Uterus (tissue), 4 donors: ENCODE results near the gene GPR78. TPM values are rescaled to one million over a fixed set of nuclear protein-coding genes. Genes with fewer than 3 reads are reported as not detected.
"Not testable (repeated sequence)": the region's sequence is repeated elsewhere in the genome, so short reads cannot be mapped to it uniquely, and the experiment has no call there.

Experiments used
- DNase-seq, 2 donors: peaks; one replicate each; pipeline ENCODE4 v3.0.0-alpha.2; 2019 to 2020
- H3K27ac ChIP-seq, 2 donors: fragments of 200-600 bp; sonication (generic); 1 replicate in 1 of 2; 2 replicates in 1 of 2; pipeline ENCODE4 v1.5.1; 2016 to 2018
- H3K27me3 ChIP-seq, 2 donors: fragments of 200-600 bp; sonication (generic); one replicate each; pipeline ENCODE4 v1.5.1; 2018 to 2019; ENCODE audit warnings: control low read depth in 1 of 2
- H3K36me3 ChIP-seq, 2 donors: fragments of 200-600 bp; sonication (generic); one replicate each; pipeline ENCODE4 v1.5.1; 2019; ENCODE audit warnings: control low read depth in 1 of 2
- H3K4me1 ChIP-seq, 2 donors: fragments of 200-600 bp; sonication (generic); one replicate each; pipeline ENCODE4 v1.5.1; 2018 to 2019; ENCODE audit warnings: control low read depth in 1 of 2
- H3K4me3 ChIP-seq, 2 donors: fragments of 200-600 bp; sonication (generic); 1 replicate in 1 of 2; 2 replicates in 1 of 2; pipeline ENCODE4 v1.5.1; 2018 to 2019; ENCODE audit warnings: mild to moderate bottlenecking in 1 of 2
- H3K9me3 ChIP-seq, 2 donors: fragments of 200-600 bp; sonication (generic); one replicate each; pipeline ENCODE4 v1.5.1; 2019; ENCODE audit warnings: control low read depth in 1 of 2
- POLR2A ChIP-seq, 2 donors: fragments of 450-650 bp; IDR thresholded peaks; one replicate each; pipeline ENCODE4 v1.6.1; 2016; ENCODE audit warnings: antibody characterized with exemption in 2 of 2, mild to moderate bottlenecking in 1 of 2, moderate library complexity in 1 of 2
- intact Hi-C: fragments of 100-400 bp; cut with DNase I; formaldehyde crosslinking; loops from one replicate; pipeline ENCODE4 v1.15.1; 2023; ENCODE audit warnings: low total_unique reads
- total RNA-seq, 4 donors: library from RNA; depleted of rRNA in 3 of 4; stranded (reverse); fragments of >200 nt in 3 of 4; gene quantifications; one replicate each; pipeline versions ENCODE4 v1.1.0 to v1.2.4, GENCODE V29; 2014 to 2023
- TF ChIP-seq, protein P1 (sequence below), 4 experiments: fragments of 200-600 bp in 2 of 4; fragments of 450-650 bp in 2 of 4; sonication (generic) in 2 of 4; IDR thresholded peaks; one replicate each; pipeline ENCODE4 v1.5.1; 2016 to 2019; ENCODE audit warnings: antibody characterized with exemption in 4 of 4, mild to moderate bottlenecking in 2 of 4, moderate library complexity in 1 of 4
- donor health status: DM: yes; HTN: yes; CAD: no.

Gene GPR78
- total RNA-seq, 4 donors from 2014 or later = 0.43 to 2.1 TPM; not detected in 2

DNA sequence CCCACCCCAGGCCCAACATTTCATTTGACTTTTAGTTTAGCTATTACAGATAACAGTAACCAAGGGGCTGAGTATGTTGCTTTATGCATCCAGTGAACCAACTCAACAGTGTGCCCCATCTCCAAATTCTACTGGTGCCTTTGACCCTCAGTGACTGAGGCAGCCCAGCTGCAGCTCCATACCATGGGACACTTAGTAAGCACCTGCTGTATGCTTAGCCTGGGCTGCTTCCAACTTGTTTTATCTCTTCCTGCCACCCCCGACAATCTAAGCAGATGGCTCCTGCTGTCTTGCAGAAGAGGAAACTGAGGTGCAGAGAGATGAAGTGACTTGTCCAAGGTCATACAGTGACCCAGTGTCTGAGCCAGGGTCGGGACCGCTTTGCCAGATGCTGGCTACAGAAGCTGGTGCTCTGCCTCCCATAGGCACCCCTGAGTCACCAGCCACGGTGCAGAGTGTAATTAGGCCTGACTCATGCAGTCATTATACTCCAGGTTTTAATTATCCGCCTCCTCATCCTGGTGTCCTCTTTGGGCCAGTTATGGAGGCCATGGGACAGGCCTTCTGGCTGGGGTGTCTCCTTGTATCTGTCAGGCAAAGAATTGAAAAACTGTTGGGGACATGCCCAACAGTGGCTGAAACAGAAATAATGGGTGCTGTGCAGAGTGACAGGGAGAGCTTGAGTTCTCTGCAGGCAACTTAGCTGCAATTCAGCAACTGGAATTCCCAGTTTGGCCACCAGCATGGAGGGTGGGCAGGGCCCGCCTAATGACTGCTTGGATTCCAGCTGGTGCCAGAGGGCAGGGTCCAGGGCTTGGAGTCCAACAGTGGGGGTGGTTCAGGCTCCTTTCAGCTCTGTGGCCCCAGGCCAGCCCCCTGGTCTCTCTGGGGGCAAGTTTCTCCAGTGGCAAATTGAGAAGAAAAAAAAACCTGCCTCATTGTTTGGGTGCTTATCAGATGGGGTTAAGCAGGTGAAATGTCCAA is 8.2 kb upstream of the GPR78 start:
- no peak overlapping the region for H3K4me3 ChIP-seq

DNA sequence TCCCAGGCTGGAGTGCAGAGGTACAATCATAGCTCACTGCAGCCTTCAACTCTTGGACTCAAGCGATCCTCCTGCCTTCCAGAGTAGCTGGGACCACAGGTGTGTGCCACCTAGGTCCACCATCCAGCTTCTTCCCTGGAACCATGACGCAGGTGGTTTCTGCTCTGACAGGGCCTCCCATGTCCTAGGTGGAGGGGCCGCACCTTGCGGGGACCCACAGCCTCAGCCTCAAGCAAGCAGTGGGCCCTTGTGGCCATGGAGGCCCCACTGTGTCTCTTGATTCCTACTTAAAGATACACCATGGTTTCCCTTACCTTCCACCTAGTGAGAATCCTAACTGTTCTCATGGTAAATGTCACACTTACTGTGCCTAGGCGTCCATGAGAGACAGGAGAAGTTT is 6.9 kb upstream of the GPR78 start:
- Histone ChIP-seq H3K9me3 (no peaks in the 10 kb centered on the region), H3K27ac (no peak overlapping the region), H3K4me3 (no peak overlapping the region), H3K27me3 (no peaks in the 10 kb centered on the region), H3K4me1 (no peaks in the 10 kb centered on the region), H3K36me3 (no peaks in the 10 kb centered on the region)
- intact Hi-C loops = no loop called here
- TF ChIP-seq, protein P1, sequence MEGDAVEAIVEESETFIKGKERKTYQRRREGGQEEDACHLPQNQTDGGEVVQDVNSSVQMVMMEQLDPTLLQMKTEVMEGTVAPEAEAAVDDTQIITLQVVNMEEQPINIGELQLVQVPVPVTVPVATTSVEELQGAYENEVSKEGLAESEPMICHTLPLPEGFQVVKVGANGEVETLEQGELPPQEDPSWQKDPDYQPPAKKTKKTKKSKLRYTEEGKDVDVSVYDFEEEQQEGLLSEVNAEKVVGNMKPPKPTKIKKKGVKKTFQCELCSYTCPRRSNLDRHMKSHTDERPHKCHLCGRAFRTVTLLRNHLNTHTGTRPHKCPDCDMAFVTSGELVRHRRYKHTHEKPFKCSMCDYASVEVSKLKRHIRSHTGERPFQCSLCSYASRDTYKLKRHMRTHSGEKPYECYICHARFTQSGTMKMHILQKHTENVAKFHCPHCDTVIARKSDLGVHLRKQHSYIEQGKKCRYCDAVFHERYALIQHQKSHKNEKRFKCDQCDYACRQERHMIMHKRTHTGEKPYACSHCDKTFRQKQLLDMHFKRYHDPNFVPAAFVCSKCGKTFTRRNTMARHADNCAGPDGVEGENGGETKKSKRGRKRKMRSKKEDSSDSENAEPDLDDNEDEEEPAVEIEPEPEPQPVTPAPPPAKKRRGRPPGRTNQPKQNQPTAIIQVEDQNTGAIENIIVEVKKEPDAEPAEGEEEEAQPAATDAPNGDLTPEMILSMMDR (IDR thresholded peaks at IDR 0.05) = no peak
- no peak for TF ChIP-seq POLR2A (IDR thresholded peaks at IDR 0.05)
- DNase-seq = no peak

More for the DNA sequence above, 8.2 kb upstream of the GPR78 start:
- H3K9me3 ChIP-seq = no peaks in the 10 kb centered on the region
- no peak overlapping the region for H3K27ac ChIP-seq
- no peak for DNase-seq
- H3K36me3 ChIP-seq = no peaks in the 10 kb centered on the region
- no peaks in the 10 kb centered on the region for H3K27me3 ChIP-seq
- intact Hi-C loops = no loop called here
- no peaks in the 10 kb centered on the region for H3K4me1 ChIP-seq
- TF ChIP-seq, protein P1 (IDR thresholded peaks at IDR 0.05) = no peak
- TF ChIP-seq POLR2A (IDR thresholded peaks at IDR 0.05) = no peak

DNA sequence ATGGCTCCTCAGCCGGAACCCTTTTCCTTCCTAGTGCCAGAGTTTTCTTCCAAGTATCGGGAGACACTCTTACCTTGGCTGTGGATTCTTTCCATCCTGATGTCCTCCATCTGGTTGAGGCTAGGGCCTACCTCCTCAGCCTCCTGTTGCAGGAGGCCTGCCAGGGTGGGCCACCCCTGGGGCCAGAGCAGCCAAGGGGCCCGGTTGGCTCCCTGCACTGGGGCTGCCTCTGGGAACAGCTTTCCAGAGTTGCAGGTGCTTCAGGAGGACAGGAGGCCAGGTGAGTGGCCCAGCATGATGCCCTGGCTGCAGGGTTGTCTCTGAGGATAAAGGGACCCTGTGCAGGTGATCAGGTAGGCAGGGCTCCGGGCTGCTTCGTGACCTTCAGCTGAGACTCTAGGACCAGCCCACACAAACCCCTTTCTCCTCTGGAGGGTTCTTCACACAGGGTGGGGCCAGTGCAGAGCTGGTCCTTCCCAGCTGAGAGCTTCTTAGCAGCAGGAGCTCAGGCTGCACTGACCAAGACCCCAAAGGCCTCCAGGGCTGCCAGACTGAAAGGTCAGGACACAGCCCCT is 5.3 kb upstream of the GPR78 start:
- no peaks in the 10 kb centered on the region for H3K27me3 ChIP-seq
- H3K27ac ChIP-seq = no peak overlapping the region
- no peaks in the 10 kb centered on the region for H3K4me1 ChIP-seq
- no peak overlapping the region for H3K4me3 ChIP-seq
- no peaks in the 10 kb centered on the region for H3K9me3 ChIP-seq
- TF ChIP-seq, protein P1 (IDR thresholded peaks at IDR 0.05) = no peak
- TF ChIP-seq POLR2A (IDR thresholded peaks at IDR 0.05) = no peak
- no peaks in the 10 kb centered on the region for H3K36me3 ChIP-seq
- intact Hi-C loops = no loop called here
- no peak for DNase-seq

DNA sequence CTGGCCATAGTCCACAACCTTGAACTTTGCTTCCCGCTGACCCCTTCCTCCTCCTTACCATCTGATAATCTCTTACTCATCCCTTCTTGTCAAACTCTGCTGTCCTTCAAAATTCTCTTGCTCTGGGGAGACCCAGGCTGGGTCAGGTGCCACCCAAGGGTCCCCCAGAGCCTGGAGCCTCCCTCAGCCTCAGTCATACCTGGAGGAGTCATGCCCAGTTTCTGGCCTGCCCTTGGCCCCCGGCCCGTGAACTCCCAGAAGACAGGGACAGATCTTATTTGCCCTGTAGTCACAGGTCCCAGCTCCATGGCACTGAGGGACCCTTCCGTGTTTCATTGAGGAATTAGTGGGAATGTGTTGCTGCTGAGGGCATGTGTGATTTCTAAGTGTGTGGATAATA is 4.7 kb upstream of the GPR78 start:
- Histone ChIP-seq H3K9me3 (no peaks in the 10 kb centered on the region), H3K27ac (no peak overlapping the region), H3K36me3 (no peaks in the 10 kb centered on the region), H3K4me1 (no peaks in the 10 kb centered on the region), H3K4me3 (no peak overlapping the region), H3K27me3 (no peaks in the 10 kb centered on the region)
- TF ChIP-seq POLR2A (IDR thresholded peaks at IDR 0.05) = no peak
- TF ChIP-seq, protein P1 (IDR thresholded peaks at IDR 0.05) = no peak
- no peak for DNase-seq
- intact Hi-C loops = no loop called here

DNA sequence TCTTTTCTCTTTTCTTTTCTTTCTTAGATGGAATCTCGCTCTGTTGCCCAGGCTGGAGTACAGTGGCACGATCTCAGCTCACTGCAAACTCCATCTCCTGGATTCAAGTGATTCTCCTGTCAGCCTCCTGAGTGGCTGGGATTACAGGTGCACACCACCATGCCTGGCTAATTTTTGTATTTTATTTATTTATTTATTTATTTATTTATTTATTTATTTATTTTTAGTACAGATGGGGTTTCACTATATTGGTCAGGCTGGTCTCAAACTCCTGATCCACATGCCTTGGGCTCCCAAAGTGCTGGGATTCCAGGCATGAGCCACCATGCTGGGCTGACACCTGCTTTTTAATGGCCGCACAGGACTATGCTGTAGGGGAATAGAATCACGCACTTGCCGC is 3.6 kb upstream of the GPR78 start:
- H3K27me3 ChIP-seq, DNase-seq, intact Hi-C loops, H3K4me1 ChIP-seq, H3K27ac ChIP-seq, H3K36me3 ChIP-seq, H3K4me3 ChIP-seq, H3K9me3 ChIP-seq: not testable (repeated sequence)
